Right ventricle myocardium superior (tissue), 1 donor: ENCODE measurements around the gene C1GALT1C1L. TPM values are rescaled to one million over a fixed set of nuclear protein-coding genes. Genes with fewer than 3 reads are reported as not detected.
"Not testable (repeated sequence)": the region's sequence is repeated elsewhere in the genome, so short reads cannot be mapped to it uniquely, and the experiment has no call there.

ENCODE experiments used
- ATAC-seq: fragments of 200-7000 bp; cut with Tn5 transposase; one replicate; pipeline ENCODE4 v1.9.1; 2020; ENCODE audit warnings: mild to moderate bottlenecking; ENCODE audit not compliant: poor library complexity
- DNase-seq: peaks from one replicate; pipeline ENCODE4 v3.0.0-alpha.2; 2020
- intact Hi-C: fragments of 100-400 bp; cut with DNase I; formaldehyde crosslinking; loops from one replicate; pipeline ENCODE4 v1.11.2; 2022
- long read RNA-seq: library from polyadenylated mRNA; unstranded; transcript quantifications from one replicate; pipeline ENCODE4 v2.0.0, GENCODE V29; 2021
- total RNA-seq: library from RNA; stranded (reverse); fragmentation: NEBNext Ultra II Directional; extraction: Animal tissue kit (Norgen Biotek cat#: 25700); gene quantifications from one replicate; pipeline ENCODE4 v1.2.1, GENCODE V29; 2021
- donor health status: DM: no; HTN: yes; CAD: no; lungs with severe emphysema.

C1GALT1C1L gene
- total RNA-seq: 1.1 TPM
- long read RNA-seq: 0 reads

DNA sequence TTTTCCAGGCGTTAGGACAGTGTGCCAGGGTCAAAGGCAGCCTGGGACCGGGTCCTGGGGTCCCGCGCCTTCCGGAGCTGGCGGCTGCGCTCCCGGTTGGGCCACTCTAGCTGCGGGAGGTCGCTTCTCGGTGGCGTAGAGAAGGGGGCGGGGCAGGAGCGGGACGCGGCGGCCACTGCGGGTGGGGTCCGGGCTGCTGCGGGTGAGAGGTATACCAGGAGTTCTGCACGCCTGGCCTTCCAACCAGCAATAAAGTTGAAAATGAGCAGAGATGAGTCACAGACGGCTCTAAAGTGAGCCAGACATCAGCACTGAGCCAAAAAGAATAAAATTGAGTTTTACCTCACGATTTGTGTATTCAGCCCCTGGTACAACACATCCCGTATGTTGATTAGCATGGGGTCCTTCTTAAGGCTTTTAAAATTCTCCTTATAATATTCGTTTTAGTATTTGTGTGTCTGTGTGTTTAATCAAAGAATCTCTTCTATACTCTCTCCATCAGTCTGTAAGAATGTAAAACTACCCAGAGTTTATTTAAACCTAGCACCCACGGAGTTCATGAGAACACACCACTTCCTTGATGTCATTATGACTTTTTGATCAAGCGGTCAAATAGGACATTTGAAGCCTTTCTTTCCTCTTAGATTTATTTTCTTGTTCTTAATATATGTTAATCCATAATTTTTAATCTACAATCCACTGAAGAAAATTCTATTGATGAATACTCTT is at the start of gene C1GALT1C1L:
Gene C1GALT1C1L, minus strand, starts transcription at position 108 of the 729 bp plus-strand sequence. Its CDS starts 107 bp downstream, at position 1.
- intact Hi-C loops: no loop called here
- peak; percentile 79 for DNase-seq
- ATAC-seq: peak; percentile 99

DNA sequence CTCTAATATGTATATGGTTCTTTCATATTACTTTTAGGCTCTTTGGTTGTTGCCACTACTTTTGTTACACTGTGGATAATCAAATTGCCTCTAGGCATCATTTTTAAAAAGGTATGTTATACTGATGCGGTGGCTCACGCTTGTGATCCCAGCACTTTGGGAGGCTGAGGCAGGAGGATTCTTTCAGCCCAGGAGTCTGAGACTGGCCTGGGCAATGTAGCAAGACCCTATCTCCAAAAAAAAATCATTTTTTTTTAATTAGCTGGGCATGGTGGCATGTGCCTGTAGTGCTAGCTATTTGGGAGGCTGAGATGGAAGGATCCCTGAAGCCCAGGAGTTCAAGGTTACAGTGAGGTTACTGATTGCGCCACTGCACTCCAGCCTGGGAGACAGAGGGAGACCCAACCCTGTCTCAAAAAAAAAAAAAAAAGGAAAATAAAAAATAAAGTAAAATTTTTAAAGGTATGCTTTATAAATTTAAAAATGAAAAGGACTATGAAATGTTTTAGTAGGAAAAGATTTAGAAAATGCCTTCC is 49.5 kb upstream of the C1GALT1C1L start:
- intact Hi-C loops: no loop called here
- DNase-seq: no peak
- no peak for ATAC-seq

DNA sequence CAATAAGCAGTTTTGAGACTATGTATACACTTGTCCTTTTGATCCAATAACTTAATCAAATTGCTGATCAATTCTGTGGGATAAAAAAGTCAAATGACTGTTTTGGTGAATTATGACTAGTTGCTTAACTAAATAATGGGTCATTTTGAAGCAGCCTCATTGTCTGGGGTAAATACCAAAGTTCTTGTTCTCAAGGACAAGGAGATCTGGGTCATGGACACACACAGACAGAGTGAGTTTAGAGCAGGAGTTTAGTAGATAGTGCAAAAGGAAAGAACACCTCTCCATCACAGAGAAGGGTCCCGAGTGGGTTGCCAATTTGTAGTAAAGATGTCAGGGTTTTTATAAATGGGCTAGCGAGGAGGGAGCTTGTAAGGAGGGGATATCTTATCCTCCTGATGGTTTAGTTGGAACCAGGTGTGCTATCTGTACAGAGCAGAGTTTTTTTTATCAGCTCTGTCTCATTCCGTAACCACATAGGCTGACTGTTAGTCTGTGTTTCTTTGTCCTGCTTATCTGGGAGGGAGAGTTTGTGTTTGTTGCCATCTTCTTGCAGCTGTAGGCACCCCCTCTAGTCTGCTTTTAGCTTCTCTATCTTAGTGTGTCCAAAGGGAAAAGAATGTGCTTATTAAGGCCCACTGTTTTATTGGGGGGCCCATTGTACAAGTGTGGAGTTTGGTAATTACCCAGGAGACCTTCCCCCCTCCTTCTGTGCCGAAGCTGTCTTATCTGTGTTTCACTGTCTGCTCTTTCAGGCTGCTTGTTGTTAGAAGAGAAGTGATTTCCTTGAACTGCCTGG is 48.7 kb upstream of the C1GALT1C1L start:
- intact Hi-C loops: no loop called here
- ATAC-seq: no peak
- DNase-seq: no peak

DNA sequence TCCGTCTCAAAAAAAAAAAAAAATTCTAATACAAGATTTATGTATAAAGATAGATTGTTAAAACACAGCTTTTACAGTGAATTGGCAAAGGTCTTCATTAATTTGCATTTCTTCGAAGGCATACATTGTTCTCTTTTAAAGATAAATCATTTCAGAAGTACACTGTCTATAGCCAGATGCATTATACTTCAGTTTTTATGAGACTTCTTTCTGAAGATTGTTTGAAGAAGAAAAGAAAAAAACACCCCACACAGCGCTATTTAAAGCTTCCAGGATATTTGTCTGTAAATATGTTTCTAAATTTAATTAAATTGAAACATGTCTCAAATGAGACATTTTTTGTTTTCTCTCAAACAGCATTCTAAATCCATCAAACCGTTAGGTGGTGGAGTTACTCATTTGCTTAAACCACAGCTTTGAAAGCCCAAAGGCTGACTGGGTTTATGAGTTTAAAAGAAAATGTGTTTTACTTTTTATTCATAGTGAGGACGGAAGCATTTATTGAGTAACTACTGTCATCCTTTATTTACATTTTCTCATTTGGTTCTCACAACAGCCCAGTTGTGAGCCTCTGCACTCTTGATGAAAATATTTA is 42.4 kb upstream of the C1GALT1C1L start:
- no peak for ATAC-seq
- intact Hi-C loops: no loop called here

DNA sequence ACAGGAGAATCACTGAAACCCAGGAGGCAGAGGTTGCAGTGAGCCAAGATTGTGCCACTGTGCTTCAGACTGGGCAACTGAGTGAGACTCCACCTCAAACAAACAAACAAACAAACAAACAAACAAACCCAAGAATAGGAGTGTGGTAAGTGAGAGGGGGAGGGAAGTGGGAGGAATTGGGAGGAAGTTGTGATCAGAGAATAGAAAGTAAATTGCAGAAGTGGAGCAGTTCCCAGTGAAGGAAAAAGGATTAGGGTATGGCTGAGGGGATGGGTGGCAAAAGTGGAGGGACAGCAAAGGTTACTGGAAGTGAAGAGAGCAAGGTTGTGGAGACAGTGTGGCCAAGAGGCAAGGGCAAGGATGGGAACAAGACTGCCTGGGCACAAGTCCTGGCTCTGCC is 41.1 kb upstream of the C1GALT1C1L start:
- intact Hi-C loops: no loop called here
- ATAC-seq (no peak), DNase-seq (no peak)

More for the DNA sequence above, 42.4 kb upstream of the C1GALT1C1L start:
- DNase-seq: no peak

DNA sequence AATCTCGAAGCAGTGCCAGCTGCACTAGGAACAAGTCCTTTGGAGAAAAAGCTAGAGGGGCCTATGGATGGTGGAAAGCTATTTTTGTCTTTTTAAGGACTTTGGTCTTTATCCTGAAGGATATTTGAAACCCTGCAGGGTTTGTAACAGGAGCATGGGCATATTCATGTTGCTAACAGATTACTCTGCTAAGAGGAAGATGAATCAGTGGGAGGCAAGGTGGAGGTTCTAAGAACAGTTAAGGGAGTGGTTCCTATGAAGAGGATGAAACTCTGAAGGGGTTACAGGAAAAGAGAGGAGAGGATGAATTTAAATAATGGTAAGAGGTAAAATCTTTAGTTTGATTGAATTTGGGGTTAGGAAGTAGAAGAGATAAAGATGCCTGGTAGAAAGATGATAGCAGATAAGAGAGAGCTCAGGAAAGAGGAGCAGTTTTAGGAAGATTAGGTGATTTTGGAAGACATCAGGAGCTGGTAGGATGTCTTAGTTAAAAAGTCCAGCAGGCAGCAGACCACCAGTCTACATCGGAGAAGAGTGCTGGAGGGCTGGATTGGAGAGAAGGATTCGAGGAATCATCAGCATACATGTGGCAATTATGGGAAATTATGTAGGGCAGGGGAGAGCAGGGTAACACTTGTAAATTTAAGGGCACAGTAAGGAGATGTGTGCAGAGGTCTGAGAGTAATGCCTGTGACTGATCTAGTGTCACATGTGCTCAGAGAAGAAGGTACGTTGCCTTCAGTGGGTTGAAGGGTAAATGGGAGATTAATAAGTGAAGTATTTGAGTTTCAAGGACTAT is 39.3 kb upstream of the C1GALT1C1L start:
- DNase-seq (no peak), ATAC-seq (no peak)
- intact Hi-C loops: no loop called here

DNA sequence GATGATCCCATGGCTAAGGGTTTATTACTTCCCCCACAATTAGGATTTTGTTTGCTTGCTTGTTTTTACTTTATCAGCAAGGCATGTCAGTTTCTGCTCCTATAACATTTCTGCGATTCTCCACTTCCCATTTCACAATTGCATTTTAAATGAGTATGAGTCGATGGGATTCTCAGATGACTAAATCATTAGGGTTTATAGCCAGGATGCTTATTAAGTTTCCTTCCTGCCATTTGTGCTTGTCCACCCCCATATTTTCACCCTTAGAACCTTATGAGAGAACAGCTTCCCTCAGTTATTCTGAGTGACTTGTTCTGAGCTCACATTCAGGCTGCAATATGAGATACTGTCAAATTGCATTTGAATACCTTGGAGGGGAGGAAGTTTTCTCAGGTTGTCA is 37.9 kb upstream of the C1GALT1C1L start:
- DNase-seq: no peak
- intact Hi-C loops: no loop called here
- ATAC-seq: no peak

DNA sequence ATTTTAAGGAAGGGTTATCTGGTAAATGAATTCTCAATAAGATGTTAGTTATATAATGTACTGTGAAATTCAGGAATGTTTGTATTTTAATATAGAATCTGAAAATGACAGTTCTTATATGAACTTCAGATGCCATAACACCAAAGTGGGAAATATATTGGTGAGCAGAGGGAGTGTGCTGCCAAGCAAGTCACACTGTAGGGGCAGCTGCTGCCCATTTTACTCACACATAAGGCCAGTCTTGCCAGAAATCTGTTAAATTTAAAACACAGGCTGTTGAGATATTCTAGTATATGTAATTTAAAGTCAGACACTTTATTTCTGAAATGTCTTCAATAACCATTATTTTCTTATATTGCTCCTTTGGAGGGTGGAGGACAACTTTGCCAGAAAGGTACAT is 34.6 kb upstream of the C1GALT1C1L start:
- intact Hi-C loops: no loop called here
- ATAC-seq: no peak
- no peak for DNase-seq

DNA sequence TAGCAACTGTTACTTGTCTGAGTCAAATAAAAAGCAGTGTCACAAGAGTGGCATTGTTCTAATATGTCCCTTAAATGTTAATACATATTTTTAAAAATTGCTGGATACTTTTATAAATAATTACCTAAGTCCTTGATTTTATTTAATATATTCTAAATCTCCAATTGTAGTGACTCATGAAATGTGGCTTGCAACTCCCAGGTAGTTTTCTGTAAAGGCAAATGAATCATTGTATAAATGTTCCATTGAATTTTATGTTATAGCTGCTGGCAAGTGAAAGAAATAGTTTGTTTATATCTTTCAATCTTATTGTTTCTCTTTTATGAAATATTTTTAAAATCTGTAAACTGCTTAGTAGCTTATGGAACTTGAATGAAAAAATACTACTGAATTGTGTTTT is 32.7 kb upstream of the C1GALT1C1L start:
- ATAC-seq: no peak
- intact Hi-C loops: no loop called here

DNA sequence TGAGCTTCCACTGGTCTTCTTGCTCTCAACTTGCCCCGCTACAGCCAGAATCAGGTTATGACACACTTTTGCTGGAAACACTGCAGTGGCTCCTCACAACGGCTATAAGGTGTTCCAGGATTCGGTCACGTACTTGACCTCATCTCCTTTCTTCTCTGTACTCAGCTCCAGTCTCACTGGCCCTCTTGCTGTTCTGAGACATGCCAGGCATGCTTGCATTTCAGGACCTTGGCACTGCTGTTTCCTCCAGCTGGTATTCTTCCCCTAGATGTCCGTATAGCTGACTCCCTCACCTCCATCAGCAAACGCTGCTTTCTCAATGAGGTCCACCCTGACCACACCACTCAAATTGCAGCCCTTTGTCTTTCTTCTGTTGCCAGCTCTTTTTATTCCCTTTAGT is 31.9 kb upstream of the C1GALT1C1L start:
- no peak for ATAC-seq
- intact Hi-C loops: no loop called here
- DNase-seq: no peak

More for the DNA sequence above, 32.7 kb upstream of the C1GALT1C1L start:
- no peak for DNase-seq

DNA sequence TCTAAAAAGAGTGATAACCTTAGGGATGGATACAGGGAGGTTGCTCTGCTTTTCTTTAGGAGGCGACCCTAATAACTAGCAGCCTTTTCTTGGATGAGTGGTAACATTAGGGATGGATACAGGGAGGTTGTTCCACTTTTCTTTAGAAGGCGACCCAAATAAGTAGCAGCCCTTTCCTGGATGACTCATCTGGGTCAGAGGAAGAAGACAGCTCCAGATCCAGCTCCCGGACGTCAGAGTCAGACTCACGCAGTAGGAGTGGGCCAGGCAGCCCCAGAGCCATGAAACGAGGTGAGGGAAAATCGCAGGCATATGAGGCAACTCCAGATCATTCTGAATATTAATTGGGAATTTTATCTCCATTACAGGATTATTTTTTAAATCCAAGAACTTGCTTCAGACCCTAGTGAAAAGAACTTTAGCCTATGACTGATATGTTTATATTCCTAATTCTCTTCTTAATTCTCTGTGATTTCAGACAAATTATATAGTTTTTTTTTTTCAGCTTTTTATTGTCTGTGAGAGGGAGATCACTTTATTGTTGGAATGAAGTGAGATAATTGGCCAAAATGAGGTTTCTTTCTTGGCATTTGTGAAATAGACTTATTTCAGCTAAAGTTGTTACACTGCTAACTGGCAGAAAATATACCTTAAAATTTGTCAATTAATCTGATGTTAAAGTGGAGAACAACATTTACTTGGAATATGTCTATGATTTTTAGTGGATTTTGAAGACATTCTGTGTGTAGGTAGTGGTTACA is 31.2 kb upstream of the C1GALT1C1L start:
- intact Hi-C loops: no loop called here
- ATAC-seq (peak; percentile 84), DNase-seq (peak; percentile 55)

DNA sequence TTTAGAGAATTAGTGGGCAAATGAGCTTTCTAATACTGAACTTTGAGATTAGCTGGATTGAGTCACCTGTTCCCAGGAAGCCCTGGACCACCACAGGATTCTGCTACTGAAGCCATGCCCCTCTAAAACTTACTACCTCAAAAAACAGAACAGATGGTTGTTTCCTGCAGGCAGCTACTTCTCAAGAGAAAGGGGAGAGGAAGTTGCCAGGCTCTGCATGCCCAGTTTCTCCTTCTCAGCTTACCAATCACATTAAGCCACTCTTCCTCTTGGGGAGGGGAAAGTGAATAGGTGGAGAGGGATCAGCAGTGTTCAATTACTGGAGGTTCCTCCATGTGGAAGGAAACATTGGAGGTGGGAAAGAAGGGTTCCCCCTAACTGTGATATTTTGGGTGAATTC is 24.9 kb upstream of the C1GALT1C1L start:
- no peak for ATAC-seq
- intact Hi-C loops: no loop called here

DNA sequence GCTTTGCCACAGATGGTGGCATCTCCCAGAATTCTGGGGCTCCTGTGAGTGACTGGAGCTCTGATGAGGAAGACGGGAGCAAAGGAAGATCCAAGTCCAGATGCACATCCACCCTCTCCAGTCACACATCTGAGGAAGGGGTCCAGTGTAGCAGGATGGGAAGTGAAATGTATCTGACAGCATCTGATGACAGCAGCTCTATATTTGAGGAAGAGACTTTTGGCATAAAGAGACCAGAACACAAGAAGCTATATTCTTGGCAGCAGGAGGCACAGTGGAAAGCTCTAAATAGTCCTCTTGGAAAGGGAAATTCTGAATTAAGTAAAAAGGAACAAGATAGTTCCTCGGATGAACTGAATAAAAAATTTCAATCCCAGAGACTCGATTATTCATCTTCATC is 23.5 kb upstream of the C1GALT1C1L start:
- ATAC-seq (no peak), DNase-seq (no peak)
- intact Hi-C loops: no loop called here

More for the DNA sequence above, 24.9 kb upstream of the C1GALT1C1L start:
- no peak for DNase-seq

DNA sequence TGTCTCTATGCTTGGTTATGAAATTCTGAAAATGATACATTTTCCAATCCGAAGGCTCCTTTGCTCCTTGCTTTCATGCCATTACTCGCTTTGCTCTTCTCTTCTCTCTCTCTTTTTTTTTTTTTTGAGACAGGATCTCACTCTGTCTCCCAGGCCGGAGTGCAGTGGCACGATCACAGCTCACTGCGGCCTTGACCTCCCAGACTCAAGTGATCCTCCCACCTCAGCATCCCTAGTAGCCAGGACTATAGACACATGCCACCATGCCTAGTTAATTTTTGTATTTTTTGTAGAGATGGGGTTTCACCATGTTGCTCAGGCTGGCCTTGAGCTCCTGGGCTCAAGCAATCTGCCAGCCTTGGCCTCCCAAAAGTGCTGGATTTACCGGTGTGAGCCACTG is 21.9 kb upstream of the C1GALT1C1L start:
- ATAC-seq, DNase-seq, intact Hi-C loops: not testable (repeated sequence)

DNA sequence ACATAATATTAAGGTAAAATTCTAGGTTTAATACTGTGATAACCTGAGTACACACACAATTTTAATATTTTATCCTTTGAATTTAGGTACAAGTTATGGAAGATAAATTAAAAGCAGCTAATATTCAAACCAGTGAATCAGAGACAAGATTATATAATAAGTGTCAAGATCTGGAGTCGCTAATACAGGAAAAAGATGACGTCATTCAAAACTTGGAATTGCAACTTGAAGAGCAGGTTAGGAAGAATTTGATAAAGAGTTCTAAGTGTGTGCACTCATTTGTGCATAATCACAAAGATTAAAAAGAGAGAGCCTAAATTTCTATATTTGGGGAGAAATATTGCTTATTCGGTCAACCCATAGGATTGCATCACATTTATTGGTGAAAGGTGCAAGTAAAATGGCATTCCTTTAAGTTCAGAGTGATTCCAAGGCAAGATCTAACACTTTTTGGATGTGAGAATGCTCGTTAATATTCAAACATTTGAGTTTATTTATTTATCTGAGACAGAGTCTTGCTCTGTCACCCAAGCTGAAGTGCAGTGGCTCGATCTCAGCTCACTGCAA is 16.3 kb upstream of the C1GALT1C1L start:
- no peak for DNase-seq
- ATAC-seq: no peak
- intact Hi-C loops: no loop called here

DNA sequence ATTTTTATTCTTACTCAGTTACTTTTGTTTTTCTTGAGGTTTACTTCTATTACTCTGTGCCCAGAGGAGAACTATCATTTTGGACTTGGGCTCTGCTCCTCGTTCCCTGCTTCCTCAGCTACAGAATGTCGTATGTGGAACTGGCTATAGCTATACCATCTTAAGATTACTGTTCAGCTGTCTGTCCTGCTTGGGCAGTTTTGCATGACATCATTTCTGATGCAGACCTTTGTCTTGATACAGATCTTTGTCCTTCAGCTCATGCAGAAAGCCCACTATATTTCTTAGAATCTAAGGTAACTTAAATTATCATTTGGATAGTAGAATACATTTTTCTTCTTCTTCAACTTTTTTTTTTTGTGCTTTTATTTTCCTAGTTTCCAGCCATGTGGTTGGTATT is 13.8 kb upstream of the C1GALT1C1L start:
- intact Hi-C loops: no loop called here
- DNase-seq: no peak
- no peak for ATAC-seq

DNA sequence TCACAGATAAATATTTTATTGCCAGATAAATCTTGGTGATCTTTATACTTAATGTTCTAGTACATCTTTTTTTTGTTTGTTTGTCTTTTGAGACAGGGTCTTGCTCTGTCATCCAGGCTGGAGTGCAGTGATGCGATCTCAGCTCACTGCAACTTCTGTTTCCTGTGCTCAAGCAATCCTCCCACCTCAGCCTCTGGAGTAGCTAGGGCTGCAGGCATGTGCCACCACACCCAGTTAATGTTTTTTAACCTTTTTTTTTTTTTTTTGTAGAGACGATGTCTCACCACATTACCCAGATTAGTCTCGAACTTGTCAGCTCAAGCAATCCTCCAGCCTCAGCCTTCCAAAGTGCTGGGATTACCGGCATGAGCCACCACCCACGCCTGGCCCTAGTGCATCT is 9.1 kb upstream of the C1GALT1C1L start:
- intact Hi-C loops: no loop called here
- ATAC-seq (no peak), DNase-seq (no peak)

DNA sequence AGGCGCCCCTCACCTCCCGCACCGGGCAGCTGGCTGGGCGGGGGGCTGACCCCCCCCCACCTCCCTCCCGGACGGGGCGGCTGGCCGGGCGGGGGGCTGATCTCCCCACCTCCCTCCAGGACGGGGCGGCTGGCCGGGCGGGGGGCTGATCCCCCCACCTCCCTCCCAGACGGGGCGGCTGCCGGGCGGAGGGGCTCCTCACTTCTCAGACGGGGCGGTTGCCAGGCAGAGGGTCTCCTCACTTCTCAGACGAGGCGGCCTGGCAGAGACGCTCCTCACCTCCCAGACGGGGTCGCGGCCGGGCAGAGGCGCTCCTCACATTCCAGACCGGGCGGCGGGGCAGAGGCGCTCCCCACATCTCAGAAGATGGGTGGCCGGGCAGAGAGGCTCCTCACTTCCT is 1.6 kb upstream of the C1GALT1C1L start:
- ATAC-seq, DNase-seq, intact Hi-C loops: not testable (repeated sequence)
